ENCODE measurements around the gene EPS15.

DNA sequence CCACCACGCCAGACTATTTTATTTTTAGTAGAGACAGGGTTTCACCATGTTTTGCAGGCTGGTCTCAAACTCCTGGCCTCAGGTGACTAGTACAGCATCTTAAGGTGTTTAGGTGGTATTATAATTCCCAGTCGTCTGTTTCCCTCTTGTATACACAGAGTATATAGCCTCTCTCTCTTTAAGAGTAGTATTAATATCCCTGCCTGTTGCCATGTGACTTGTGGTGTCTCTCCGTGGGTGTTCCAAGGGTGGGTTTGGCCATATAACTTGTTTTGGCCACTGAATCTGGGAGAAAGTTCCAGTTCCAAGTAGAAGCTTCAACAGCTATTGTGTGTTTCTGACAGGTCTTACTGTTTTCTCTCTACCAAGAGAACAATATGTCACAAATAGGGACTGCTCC is 29.6 kb downstream of the EPS15 start:
- TF ChIP-seq, protein P1, sequence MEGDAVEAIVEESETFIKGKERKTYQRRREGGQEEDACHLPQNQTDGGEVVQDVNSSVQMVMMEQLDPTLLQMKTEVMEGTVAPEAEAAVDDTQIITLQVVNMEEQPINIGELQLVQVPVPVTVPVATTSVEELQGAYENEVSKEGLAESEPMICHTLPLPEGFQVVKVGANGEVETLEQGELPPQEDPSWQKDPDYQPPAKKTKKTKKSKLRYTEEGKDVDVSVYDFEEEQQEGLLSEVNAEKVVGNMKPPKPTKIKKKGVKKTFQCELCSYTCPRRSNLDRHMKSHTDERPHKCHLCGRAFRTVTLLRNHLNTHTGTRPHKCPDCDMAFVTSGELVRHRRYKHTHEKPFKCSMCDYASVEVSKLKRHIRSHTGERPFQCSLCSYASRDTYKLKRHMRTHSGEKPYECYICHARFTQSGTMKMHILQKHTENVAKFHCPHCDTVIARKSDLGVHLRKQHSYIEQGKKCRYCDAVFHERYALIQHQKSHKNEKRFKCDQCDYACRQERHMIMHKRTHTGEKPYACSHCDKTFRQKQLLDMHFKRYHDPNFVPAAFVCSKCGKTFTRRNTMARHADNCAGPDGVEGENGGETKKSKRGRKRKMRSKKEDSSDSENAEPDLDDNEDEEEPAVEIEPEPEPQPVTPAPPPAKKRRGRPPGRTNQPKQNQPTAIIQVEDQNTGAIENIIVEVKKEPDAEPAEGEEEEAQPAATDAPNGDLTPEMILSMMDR (IDR thresholded peaks at IDR 0.05): no peak
- TF ChIP-seq EP300 (IDR thresholded peaks at IDR 0.05): no peak
- no peak for TF ChIP-seq POLR2A (IDR thresholded peaks at IDR 0.05)
